GM19193 (cell line): ENCODE results near the gene XCL2.

ENCODE experiments used
- POLR2A ChIP-seq: IDR thresholded peaks from 4 replicates; pipeline ENCODE4 v1.6.1; 2011; ENCODE audit not compliant: insufficient read depth, insufficient read length; ENCODE audit errors: extremely low read depth

Gene XCL2

GRCh38 chr1:168498956-168499687, 44.7 kb downstream of the XCL2 start:
- TF ChIP-seq POLR2A: no peak

- TF ChIP-seq POLR2A: no peak
These were observed 45.6 kb downstream of the XCL2 start for GRCh38 chr1:168498159-168498631.

GRCh38 chr1:168497376-168497950, 46.3 kb downstream of the XCL2 start:
- TF ChIP-seq POLR2A: no peak

DNA sequence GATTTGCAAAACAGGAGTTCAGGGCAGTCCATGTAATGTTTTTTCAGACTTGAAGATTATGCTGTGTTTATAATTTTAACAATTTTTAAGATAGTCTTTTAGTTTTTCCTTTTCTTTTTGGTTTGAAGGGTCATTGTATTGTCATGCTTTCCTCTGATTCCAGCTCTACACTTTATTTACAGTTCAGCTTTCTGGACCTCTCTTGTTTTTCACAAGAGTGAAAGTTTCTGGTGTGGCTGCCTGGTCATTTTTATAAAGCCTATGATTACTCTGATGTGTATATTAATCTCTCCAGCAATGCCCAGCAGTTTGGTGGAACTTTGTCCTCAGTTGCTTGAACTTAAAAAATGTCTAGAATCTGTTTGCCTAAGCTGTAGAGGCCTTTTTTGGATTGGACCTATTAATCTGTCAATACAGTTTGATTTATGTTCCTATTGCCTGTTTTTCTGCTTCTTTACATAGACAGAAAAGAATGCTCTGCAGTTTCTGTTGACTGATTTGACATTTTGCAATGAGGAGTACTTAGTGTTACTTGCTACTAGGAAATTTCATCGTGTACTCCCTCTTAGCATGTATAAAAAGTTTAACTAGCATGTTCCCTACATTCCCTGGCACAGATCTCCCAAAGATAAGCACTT, 52.2 kb downstream of the XCL2 start:
- TF ChIP-seq POLR2A: no peak
